ENCODE results near the gene FBXL7.

FBXL7 gene

GRCh38 chr5:15506146-15506545 lies 6.2 kb downstream of the FBXL7 start:
- no peak for DNase-seq

GRCh38 chr5:15506897-15507296 lies 6.9 kb downstream of the FBXL7 start:
- no peak for DNase-seq

DNA sequence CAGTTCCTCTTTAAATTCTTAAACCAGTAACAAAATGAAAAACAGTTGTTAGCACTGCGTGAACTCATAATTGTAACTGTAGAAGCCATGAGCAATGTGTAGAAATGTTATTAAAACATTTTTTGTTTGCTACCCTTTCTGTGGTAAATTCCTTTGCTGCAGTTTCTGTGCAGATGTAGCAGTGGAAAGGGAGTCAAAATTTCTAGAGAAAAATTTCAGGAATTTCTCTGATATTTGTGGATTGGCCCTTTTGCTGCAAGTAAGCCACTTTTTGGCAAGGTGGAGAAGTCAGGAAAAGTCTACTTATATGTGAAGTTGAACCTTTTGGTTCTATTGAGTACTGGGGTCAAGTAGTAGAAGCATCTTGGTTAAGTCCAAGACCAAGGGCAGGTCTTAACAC lies 10.1 kb downstream of the FBXL7 start:
- no peak for DNase-seq

GRCh38 chr5:15510831-15511230 lies 10.9 kb downstream of the FBXL7 start:
- DNase-seq: no peak

DNA sequence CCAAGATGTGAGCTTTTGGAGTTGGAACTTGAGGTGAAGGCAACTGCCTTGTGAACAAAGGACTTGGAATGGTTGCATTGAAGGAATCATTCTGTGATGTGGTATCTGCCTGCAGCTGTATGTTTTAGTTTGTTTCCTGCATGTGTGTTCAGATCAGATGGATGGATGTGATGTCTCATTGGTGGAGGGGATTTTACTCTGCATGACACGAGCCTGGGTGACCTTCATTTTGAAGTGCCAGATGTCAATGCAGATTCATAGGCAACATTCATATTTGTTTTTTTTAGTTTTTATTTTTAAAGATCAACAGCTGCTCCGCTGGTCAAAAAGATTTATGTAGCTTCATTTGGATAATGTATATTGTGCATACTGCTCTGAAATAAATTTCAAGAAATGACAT lies 13.5 kb downstream of the FBXL7 start:
- no peak for DNase-seq

DNA sequence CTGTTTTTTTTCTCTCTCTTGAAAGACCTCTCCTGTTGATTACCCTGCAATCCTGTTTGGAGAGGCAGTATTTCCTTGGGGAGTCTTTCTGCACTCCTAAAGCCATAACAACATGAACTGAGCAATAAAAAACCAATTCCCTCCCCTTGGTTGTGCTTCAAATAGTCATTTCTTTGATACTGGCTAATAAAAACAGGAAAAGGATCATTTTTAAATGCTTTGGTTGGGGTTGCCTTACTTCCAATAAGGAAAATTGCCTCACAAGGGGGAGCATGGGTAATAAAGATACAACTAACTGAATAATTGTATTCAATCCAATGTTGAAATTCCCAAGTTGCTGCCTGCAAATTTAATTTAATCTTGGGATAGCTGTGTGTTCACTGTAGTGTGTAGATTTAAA lies 13.9 kb downstream of the FBXL7 start:
- no peak for DNase-seq

DNA sequence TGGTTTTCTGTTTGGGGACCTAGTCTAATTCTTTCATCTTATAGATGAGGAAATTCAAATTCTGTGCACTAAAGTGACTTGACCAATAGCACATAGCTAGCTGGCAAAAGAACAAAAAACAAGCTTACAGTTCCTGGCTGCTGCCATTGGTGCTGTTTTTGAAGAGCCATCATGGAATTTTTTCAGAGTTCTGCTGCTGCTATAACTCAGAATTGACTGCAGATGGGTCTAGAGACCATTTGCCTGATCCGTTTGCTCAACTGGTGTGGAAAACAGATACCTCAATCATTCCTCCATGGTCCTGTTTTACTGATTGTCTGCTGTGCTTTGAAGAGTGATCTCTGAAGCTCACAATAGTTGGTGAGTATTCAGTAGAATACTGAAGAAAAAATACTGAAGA lies 15.2 kb downstream of the FBXL7 start:
- no peak for DNase-seq

DNA sequence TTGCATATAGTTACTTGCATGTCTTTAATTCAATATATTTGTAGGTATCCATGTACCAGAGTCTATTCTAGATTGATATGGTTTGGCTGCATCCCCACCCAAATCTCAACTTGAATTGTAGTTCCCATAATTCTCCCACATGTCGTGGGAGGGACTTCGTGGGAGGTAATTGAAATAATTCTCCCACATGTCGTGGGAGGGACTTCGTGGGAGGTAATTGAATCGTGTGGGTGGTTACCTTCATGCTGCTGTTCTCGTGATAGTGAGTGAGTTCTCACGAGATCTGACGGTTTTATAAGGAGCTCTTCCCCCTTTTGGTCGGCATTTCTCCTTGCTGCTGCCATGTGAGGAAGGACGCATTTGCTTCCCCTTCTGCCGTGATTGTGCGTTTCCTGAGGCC lies 16.5 kb downstream of the FBXL7 start:
- DNase-seq: no peak

- DNase-seq: no peak
Observed at GRCh38 chr5:15518786-15519185, 18.8 kb downstream of the FBXL7 start.

DNA sequence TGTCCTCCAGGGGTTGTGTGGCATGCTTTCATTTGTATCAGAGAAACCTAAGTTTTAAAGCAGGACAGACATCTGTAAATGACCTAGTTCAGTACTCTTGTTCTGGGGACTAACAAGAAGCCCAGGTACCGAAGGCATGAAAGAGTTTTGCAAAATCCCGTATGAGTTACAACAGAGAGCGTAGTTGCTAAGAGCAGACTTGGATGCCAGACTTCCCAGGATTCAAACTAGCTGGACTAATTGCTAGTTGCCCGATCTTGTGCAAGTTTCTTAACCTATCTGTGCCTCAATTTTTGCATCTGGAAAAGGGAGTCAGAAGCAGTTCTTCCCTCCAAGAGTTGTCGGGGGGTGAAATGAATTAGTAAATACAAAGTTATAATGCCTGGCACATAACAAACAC lies 20.9 kb downstream of the FBXL7 start:
- no peak for DNase-seq

DNA sequence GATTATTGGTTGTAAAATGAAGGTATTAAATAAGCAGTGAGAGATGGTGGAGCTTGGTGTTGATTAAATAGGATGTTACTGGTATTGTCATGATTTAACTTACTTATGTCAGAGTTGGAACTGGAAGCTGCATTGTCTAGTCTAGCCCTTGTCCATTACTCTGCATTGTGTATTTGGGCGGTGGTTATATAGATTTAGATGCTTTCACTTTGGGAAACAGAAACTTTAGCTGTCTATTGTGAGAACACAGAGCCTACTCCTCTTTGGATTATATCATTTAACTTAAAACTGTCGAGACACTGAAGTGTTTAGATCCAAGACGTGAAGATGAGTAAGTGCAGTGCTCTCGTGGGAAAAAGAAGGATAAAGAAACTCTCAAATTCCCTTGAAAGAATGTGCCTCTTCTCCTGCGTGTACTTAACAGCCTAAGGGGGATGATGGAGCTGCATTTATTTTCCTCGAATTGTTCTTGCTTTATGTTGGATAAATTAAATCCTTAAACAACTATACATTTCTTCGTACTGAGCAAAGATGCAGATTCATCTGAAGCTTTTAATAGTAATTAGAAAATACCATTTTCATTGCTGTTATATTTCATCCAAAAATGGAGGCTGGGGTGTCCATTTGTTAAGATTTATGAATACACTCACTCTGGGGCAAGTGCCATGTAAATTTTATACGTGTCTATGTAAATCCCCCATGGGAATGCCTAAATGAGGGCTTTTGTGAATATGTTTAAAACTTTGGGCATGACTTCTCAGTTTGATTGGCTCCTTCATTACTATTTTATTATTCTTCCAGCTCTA lies 21.6 kb downstream of the FBXL7 start:
- DNase-seq: no peak

GRCh38 chr5:15522187-15522520 lies 22.2 kb downstream of the FBXL7 start:
- no peak for DNase-seq

- DNase-seq: no peak
Observed at GRCh38 chr5:15524712-15525111, 24.7 kb downstream of the FBXL7 start.

DNA sequence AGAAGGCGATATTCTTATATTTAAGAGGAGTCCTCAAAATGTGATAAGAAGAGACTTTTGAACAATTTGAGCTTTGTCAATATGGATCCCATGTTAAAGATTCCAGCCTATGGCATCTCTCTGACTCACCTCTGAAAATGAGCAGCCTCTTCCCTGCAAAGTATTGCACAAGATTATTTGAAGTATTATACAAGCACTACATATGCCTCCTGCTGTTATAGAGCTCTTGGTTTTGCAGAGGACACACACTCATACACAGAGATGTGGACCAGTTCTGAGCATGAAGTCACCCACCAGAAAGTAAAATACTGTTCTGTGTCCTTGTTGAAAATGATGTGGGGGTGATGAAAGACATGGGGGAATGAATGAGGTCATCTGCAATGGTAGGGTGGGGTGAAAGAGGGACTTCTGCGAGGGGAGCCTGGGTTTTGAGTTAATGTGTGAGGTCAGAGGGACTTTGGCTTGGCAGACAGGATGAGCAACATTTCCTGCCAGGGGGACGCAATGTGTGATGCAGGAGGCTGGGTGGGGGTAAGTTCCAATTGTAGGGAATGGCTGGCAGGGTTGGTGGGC lies 25.8 kb downstream of the FBXL7 start:
- no peak for DNase-seq

DNA sequence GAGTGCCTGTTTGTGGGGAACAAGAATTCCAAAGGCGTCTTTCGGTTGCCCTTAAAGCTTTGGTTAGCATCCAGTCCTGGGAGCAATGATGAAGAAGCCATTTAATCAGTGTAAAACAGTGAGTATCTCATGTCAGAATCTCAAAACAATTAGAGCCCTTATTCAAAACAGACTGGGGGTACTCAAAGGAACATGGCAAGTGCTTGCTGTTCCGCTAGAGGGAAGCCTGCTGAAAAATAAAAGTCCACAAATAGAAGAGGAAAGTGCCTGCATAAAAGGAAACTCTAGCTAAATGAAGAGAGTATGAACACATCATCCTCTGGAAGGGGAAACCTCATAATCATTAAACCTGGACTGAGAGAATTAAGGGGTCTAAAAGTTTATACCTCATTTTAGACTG lies 26.4 kb downstream of the FBXL7 start:
- no peak for DNase-seq

DNA sequence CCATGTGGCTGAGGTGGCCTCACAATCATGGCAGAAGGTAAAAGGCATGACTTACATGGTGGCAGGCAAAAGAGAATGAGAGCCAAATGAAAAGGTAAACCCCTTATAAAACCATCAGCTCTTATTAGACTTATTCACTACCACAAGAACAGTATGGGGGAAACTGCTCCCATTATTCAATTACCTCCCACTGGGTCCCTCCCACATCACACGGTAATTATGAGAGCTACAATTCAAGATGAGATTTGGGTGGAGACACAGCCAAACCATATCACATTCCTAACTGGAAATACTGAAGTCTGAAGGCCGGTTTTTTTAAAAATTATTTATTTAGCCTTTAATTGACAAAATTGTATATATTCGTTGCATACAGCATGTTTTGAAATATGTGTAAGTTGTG lies 28.5 kb downstream of the FBXL7 start:
- DNase-seq: no peak

GRCh38 chr5:15529013-15529412 lies 29.0 kb downstream of the FBXL7 start:
- DNase-seq: no peak

DNA sequence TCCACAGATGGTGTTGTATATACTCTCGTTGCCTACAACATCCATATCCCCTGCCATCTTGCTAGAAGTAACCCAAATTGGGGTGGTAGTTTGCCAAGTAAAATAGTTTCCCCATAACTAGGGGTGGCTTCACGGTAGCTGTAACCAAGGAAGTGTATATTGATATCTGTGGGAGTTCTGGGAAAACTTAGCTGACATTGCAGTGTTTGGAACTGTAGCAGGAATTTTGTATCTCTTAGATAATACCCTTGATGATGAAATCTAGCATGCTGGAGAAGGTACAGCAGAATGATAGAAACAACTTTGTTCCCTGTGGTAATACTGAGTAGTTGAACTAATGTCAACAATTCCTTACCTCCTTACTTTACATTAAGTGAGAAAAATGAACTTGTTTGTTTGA lies 29.8 kb downstream of the FBXL7 start:
- no peak for DNase-seq

GRCh38 chr5:15533129-15533893 lies 33.3 kb downstream of the FBXL7 start:
- DNase-seq: no peak

DNA sequence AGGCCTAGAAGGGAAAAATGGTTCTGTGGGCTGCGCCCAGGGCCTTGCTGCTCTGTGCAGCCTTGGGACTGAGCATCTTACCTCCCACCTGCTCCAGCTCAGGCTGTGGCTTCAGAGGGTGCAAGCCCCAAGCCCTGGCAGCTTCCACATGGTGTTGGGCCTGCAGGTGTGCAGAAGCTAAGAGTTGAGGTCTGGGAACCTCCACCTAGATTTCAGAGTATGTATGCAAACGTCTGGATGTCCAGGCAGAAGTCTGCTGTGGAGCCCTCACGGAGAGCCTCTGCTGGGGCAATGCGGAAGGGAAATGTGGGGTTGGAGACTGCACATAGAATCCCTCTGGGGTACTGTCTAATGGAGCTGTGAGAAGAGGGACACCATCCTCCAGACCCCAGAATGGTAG lies 36.0 kb downstream of the FBXL7 start:
- DNase-seq: no peak

DNA sequence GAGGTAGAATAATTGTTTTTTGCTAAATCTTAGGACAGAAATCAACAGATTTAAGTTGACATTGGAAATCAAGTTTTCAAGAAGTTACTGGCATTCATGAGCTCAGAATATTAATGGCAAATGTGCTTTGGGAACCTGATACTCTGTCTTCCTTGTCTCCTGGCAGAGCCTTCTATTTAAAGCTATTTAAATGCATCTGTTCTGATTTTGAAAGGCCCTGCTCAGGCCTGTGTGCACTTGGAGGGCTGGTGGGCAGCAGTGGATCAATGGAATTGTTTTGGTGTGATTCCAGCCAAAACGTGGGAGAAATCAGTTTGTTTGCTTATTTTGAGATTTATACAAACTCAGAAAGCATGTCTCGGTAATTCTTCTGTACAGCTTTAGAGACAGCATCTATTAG lies 38.5 kb downstream of the FBXL7 start:
- DNase-seq: no peak

- DNase-seq: no peak
Observed at GRCh38 chr5:15539951-15540350, 40.0 kb downstream of the FBXL7 start.

DNA sequence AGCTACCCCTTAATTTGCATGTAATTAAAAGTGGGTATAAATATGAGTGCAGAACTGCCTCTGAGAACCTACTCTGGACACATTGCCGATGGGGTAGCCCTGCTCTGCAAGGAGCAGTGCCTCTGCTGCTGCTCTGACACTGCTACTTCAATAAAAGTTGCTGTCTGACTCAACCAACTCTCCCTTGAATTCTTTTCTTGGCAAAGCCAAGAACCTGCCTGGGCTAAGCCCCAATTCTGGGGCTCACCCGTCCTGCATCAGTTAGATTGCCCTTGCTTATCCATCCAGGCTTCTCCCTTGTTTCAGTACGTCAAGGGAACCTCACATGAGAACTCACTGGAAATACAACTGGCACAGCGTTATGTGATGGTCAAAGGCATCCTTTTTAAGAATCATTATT lies 44.1 kb downstream of the FBXL7 start:
- DNase-seq: no peak

DNA sequence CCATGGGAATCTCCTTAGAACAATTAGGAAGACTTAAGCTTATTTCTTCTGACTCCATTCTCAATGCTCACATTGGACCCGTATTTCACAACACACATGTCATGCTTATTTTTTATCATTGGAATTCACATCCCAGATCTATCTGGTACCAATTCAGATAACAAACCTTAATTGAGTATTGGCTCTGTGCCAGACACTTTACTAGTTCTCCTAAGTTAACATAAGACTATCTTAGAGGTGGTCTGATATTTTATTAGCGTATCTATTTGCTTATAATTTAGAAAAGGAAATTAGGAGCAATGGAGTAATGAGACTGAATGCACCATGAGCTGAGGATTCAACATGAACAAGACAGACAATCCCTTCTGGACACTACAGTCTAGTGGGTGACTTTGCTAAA lies 45.1 kb downstream of the FBXL7 start:
- DNase-seq: no peak
